NCI-H2171 (cell line): ENCODE measurements around the gene LINC01488.

Experiments
- DNase-seq: peaks from one replicate; lab custom pipeline; 2025; lab: John Stamatoyannopoulos, UW

Gene LINC01488

GRCh38 chr11:69479591-69480271 lies 1.7 kb upstream of the LINC01488 start:
- no peak for DNase-seq

- no peak for DNase-seq
Measured at GRCh38 chr11:69480547-69481392, 693 bp upstream of the LINC01488 start.

GRCh38 chr11:69482322-69482721 lies 859 bp downstream of the LINC01488 start:
- DNase-seq: no peak

- no peak for DNase-seq
Measured at GRCh38 chr11:69483170-69483569, 1.7 kb downstream of the LINC01488 start.

- no peak for DNase-seq
Measured at GRCh38 chr11:69483691-69484426, 2.4 kb downstream of the LINC01488 start.

- DNase-seq: no peak
Measured at GRCh38 chr11:69484427-69485259, 3.2 kb downstream of the LINC01488 start.

- no peak for DNase-seq
Measured at GRCh38 chr11:69485337-69486041, 4.0 kb downstream of the LINC01488 start.

GRCh38 chr11:69486056-69486772 lies 4.8 kb downstream of the LINC01488 start:
- DNase-seq: no peak

- DNase-seq: no peak
Measured at GRCh38 chr11:69486773-69487291, 5.4 kb downstream of the LINC01488 start.

GRCh38 chr11:69487391-69487790 lies 5.9 kb downstream of the LINC01488 start:
- no peak for DNase-seq

- no peak for DNase-seq
Measured at GRCh38 chr11:69487849-69488542, 6.5 kb downstream of the LINC01488 start.

- DNase-seq: no peak
Measured at GRCh38 chr11:69488543-69488940, 7.1 kb downstream of the LINC01488 start.

GRCh38 chr11:69489031-69489745 lies 7.7 kb downstream of the LINC01488 start:
- DNase-seq: no peak

- no peak for DNase-seq
Measured at GRCh38 chr11:69489746-69490365, 8.4 kb downstream of the LINC01488 start.

GRCh38 chr11:69490516-69490915 lies 9.1 kb downstream of the LINC01488 start:
- no peak for DNase-seq

GRCh38 chr11:69491071-69492031 lies 9.9 kb downstream of the LINC01488 start:
- DNase-seq: no peak
